Mucosa of rectum (tissue), 2 donors: ENCODE data around the gene USP10.

Source experiments
- H3K27ac ChIP-seq, 2 donors: one replicate each; pipeline ENCODE4 v1.7.0; 2013; ENCODE audit warnings: inconsistent platforms in 2 of 2, low read depth in 2 of 2, low read length in 2 of 2
- H3K27me3 ChIP-seq, 2 donors: one replicate each; pipeline ENCODE4 v1.7.0; 2013; ENCODE audit warnings: low read length in 2 of 2; ENCODE audit not compliant: control insufficient read depth in 2 of 2, insufficient read depth in 2 of 2
- H3K36me3 ChIP-seq, 2 donors: one replicate each; pipeline ENCODE4 v1.7.0; 2013; ENCODE audit warnings: low read length in 2 of 2; ENCODE audit not compliant: control insufficient read depth in 2 of 2, insufficient read depth in 2 of 2
- H3K4me1 ChIP-seq, 2 donors: one replicate each; pipeline ENCODE4 v1.7.0; 2013; ENCODE audit warnings: low read length in 2 of 2, mild to moderate bottlenecking in 1 of 2; ENCODE audit not compliant: control insufficient read depth in 2 of 2, insufficient read depth in 2 of 2
- H3K4me3 ChIP-seq, 2 donors: one replicate each; pipeline ENCODE4 v1.7.0; 2013; ENCODE audit warnings: low read length in 2 of 2
- H3K9ac ChIP-seq, 2 donors: one replicate each; pipeline ENCODE4 v1.7.0; 2013; ENCODE audit warnings: low read length in 2 of 2, low read depth in 1 of 2, mild to moderate bottlenecking in 1 of 2
- H3K9me3 ChIP-seq, 2 donors: one replicate each; pipeline ENCODE4 v1.7.0; 2013; ENCODE audit warnings: low read length in 2 of 2; ENCODE audit not compliant: control insufficient read depth in 2 of 2
- donor health status: healthy.
- donor health status: Normal muscosa, but diverticular disease.

USP10 gene

GRCh38 chr16:84659656-84660300, 40.0 kb upstream of the USP10 start:
- H3K4me1 ChIP-seq = no peaks in the 10 kb centered on the region

GRCh38 chr16:84660973-84661372, 38.8 kb upstream of the USP10 start:
- H3K9me3 ChIP-seq = no peaks in the 10 kb centered on the region
- no peaks in the 10 kb centered on the region for H3K27me3 ChIP-seq
- peaks cover 70 to 82% of the 10 kb centered on the region in 2 donors for H3K36me3 ChIP-seq
- no peak overlapping the region for H3K27ac ChIP-seq
- no peak overlapping the region for H3K4me3 ChIP-seq
- H3K4me1 ChIP-seq = no peaks in the 10 kb centered on the region
- H3K9ac ChIP-seq = no peak overlapping the region

More at GRCh38 chr16:84659656-84660300, 40.0 kb upstream of the USP10 start:
- H3K36me3 ChIP-seq = peaks cover 67 to 77% of the 10 kb centered on the region in 2 donors
- no peaks in the 10 kb centered on the region for H3K27me3 ChIP-seq
- H3K9me3 ChIP-seq = no peaks in the 10 kb centered on the region
- H3K4me3 ChIP-seq = no peak overlapping the region
- no peak overlapping the region for H3K9ac ChIP-seq
- no peak overlapping the region for H3K27ac ChIP-seq

GRCh38 chr16:84661418-84662060, 38.3 kb upstream of the USP10 start:
- no peaks in the 10 kb centered on the region for H3K4me1 ChIP-seq
- H3K4me3 ChIP-seq = no peak overlapping the region
- H3K9ac ChIP-seq = no peak overlapping the region
- H3K36me3 ChIP-seq = peaks cover 70 to 86% of the 10 kb centered on the region in 2 donors
- no peaks in the 10 kb centered on the region for H3K27me3 ChIP-seq
- no peak overlapping the region for H3K27ac ChIP-seq
- H3K9me3 ChIP-seq = no peaks in the 10 kb centered on the region

- Histone ChIP-seq H3K27me3 (no peaks in the 10 kb centered on the region), H3K4me1 (no peaks in the 10 kb centered on the region), H3K9me3 (no peaks in the 10 kb centered on the region), H3K36me3 (peaks cover 61 to 78% of the 10 kb centered on the region in 2 donors), H3K4me3 (no peak overlapping the region), H3K9ac (no peak overlapping the region), H3K27ac (no peak overlapping the region)
These were observed 37.3 kb upstream of the USP10 start for GRCh38 chr16:84662471-84662870.

- no peak overlapping the region for H3K9ac ChIP-seq
These were observed 36.2 kb upstream of the USP10 start for GRCh38 chr16:84663433-84664101.

GRCh38 chr16:84665359-84665758, 34.4 kb upstream of the USP10 start:
- H3K36me3 ChIP-seq = peaks cover 33 to 58% of the 10 kb centered on the region in 2 donors
- H3K27ac ChIP-seq = no peak overlapping the region
- H3K9me3 ChIP-seq = no peaks in the 10 kb centered on the region
- H3K4me1 ChIP-seq = no peaks in the 10 kb centered on the region
- no peak overlapping the region for H3K4me3 ChIP-seq
- no peaks in the 10 kb centered on the region for H3K27me3 ChIP-seq
- no peak overlapping the region for H3K9ac ChIP-seq

More at GRCh38 chr16:84663433-84664101, 36.2 kb upstream of the USP10 start:
- H3K9me3 ChIP-seq = no peaks in the 10 kb centered on the region
- H3K36me3 ChIP-seq = peaks cover 50 to 74% of the 10 kb centered on the region in 2 donors
- H3K27ac ChIP-seq = no peak overlapping the region
- H3K27me3 ChIP-seq = no peaks in the 10 kb centered on the region
- no peak overlapping the region for H3K4me3 ChIP-seq
- no peaks in the 10 kb centered on the region for H3K4me1 ChIP-seq

GRCh38 chr16:84665843-84666242, 34.0 kb upstream of the USP10 start:
- peaks cover 30 to 54% of the 10 kb centered on the region in 2 donors for H3K36me3 ChIP-seq
- H3K4me1 ChIP-seq = no peaks in the 10 kb centered on the region
- no peak overlapping the region for H3K4me3 ChIP-seq
- no peak overlapping the region for H3K9ac ChIP-seq
- no peaks in the 10 kb centered on the region for H3K27me3 ChIP-seq
- H3K27ac ChIP-seq = no peak overlapping the region
- no peaks in the 10 kb centered on the region for H3K9me3 ChIP-seq

GRCh38 chr16:84667600-84668309, 32.0 kb upstream of the USP10 start:
- peaks cover 13 to 36% of the 10 kb centered on the region in 2 donors for H3K36me3 ChIP-seq
- no peaks in the 10 kb centered on the region for H3K9me3 ChIP-seq
- H3K4me3 ChIP-seq = no peak overlapping the region
- no peaks in the 10 kb centered on the region for H3K4me1 ChIP-seq
- H3K9ac ChIP-seq = no peak overlapping the region
- H3K27me3 ChIP-seq = no peaks in the 10 kb centered on the region
- no peak overlapping the region for H3K27ac ChIP-seq

- Histone ChIP-seq H3K36me3 (peaks cover 5 to 17% of the 10 kb centered on the region in 2 donors), H3K4me3 (no peak overlapping the region), H3K27ac (no peak overlapping the region), H3K9ac (no peak overlapping the region), H3K4me1 (no peaks in the 10 kb centered on the region), H3K9me3 (no peaks in the 10 kb centered on the region), H3K27me3 (no peaks in the 10 kb centered on the region)
These were observed 29.7 kb upstream of the USP10 start for GRCh38 chr16:84670063-84670462.
